ENCODE data around the gene ZNF766.

- no peak for TF ChIP-seq CTCF (IDR thresholded peaks at IDR 0.05)
- TF ChIP-seq POLR2A (IDR thresholded peaks at IDR 0.05) = no peak
These were observed 4.8 kb downstream of the ZNF766 start for GRCh38 chr19:52274191-52274590.
